Measurements from ENCODE around the gene USP38.
"Not testable (repeated sequence)": the region's sequence is repeated elsewhere in the genome, so short reads cannot be mapped to it uniquely, and the experiment has no call there.

Gene USP38

GRCh38 chr4:143256456-143256855 lies 71.7 kb downstream of the USP38 start:
- DNase-seq (ENCODE audit: insufficient read length, low spot score) (no peak), FAIRE-seq (no peak)
- no peak for TF ChIP-seq CTCF (IDR thresholded peaks at IDR 0.05; ENCODE audit: insufficient read depth, missing control alignments)

- FAIRE-seq (no peak), DNase-seq (ENCODE audit: insufficient read length, low spot score) (no peak)
- no peak for TF ChIP-seq CTCF (IDR thresholded peaks at IDR 0.05; ENCODE audit: insufficient read depth, missing control alignments)
Measured at GRCh38 chr4:143257356-143257755, 72.6 kb downstream of the USP38 start.

GRCh38 chr4:143260750-143261149 lies 76.0 kb downstream of the USP38 start:
- DNase-seq (ENCODE audit: insufficient read length, low spot score) (no peak), FAIRE-seq (no peak)
- no peak for TF ChIP-seq CTCF (IDR thresholded peaks at IDR 0.05; ENCODE audit: insufficient read depth, missing control alignments)

GRCh38 chr4:143262838-143263237 lies 78.1 kb downstream of the USP38 start:
- no peak for DNase-seq (ENCODE audit: insufficient read length, low spot score)
- no peak for FAIRE-seq
- TF ChIP-seq CTCF (IDR thresholded peaks at IDR 0.05; ENCODE audit: insufficient read depth, missing control alignments), result no peak

- not testable (repeated sequence) for DNase-seq (ENCODE audit: insufficient read length, low spot score); FAIRE-seq
Measured at GRCh38 chr4:143267690-143268089, 83.0 kb downstream of the USP38 start.

GRCh38 chr4:143270256-143270838 lies 85.6 kb downstream of the USP38 start:
- FAIRE-seq, result no peak
- no peak for DNase-seq (ENCODE audit: insufficient read length, low spot score)
- TF ChIP-seq CTCF (IDR thresholded peaks at IDR 0.05; ENCODE audit: insufficient read depth, missing control alignments), result no peak
